DOHH2 (cell line): ENCODE data around the gene PCCA.

Experiments
- EZH2phosphoT487 ChIP-seq: fragments of 200-600 bp; sonication (generic); IDR thresholded peaks from 2 replicates; pipeline ENCODE4 v1.6.1; 2017; ENCODE audit warnings: borderline replicate concordance, mild to moderate bottlenecking, antibody characterized with exemption, low read length, moderate library complexity, mixed read lengths
- TF ChIP-seq, protein P1 (sequence below): fragments of 200-600 bp; sonication (generic); IDR thresholded peaks from one replicate; pipeline ENCODE4 v1.5.1; 2014; ENCODE audit warnings: antibody characterized with exemption, mild to moderate bottlenecking, low read depth, low read length; ENCODE audit not compliant: poor library complexity, severe bottlenecking

GRCh38 chr13:100333141-100333540, 244.2 kb downstream of the PCCA start:
- TF ChIP-seq, protein P1, sequence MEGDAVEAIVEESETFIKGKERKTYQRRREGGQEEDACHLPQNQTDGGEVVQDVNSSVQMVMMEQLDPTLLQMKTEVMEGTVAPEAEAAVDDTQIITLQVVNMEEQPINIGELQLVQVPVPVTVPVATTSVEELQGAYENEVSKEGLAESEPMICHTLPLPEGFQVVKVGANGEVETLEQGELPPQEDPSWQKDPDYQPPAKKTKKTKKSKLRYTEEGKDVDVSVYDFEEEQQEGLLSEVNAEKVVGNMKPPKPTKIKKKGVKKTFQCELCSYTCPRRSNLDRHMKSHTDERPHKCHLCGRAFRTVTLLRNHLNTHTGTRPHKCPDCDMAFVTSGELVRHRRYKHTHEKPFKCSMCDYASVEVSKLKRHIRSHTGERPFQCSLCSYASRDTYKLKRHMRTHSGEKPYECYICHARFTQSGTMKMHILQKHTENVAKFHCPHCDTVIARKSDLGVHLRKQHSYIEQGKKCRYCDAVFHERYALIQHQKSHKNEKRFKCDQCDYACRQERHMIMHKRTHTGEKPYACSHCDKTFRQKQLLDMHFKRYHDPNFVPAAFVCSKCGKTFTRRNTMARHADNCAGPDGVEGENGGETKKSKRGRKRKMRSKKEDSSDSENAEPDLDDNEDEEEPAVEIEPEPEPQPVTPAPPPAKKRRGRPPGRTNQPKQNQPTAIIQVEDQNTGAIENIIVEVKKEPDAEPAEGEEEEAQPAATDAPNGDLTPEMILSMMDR, result no peak
- TF ChIP-seq EZH2phosphoT487, result no peak
